Right lung (tissue), 10 donors: ENCODE data around the gene ZNF600. TPM values are rescaled to one million over a fixed set of nuclear protein-coding genes. Genes with fewer than 3 reads are reported as not detected.
"Not testable (repeated sequence)": the region's sequence is repeated elsewhere in the genome, so short reads cannot be mapped to it uniquely, and the experiment has no call there.

Source experiments
- DNase-seq, 2 donors: peaks; one replicate each; pipeline ENCODE4 v3.0.0-alpha.2; 2013
- long read RNA-seq, 8 donors: transcript quantifications; one replicate each; lab custom pipeline, GENCODE V29; 2026
- polyA plus RNA-seq, 5 donors: library from polyadenylated mRNA; unstranded; fragments of 120-200 nt; gene quantifications; one replicate each; pipeline versions ENCODE4 v1.2.1 to v1.2.3, GENCODE V29; 2013; ENCODE audit warnings: inconsistent platforms in 1 of 5, low replicate concordance in 1 of 5; ENCODE audit not compliant: insufficient read length in 5 of 5, insufficient read depth in 1 of 5

Gene ZNF600
- polyA plus RNA-seq: 10 to 100 TPM in 1 of 5 donors, 1 to 10 TPM in 4; 6.4 to 11.7 (median 7.7) TPM
- long read RNA-seq, donor 1: 0 reads
- long read RNA-seq, donor 2: 0 reads
- long read RNA-seq, donor 3, partial matches to known transcripts: 0 of 2 reads
- long read RNA-seq, donor 3, other reads (novel, unspliced or antisense): 0 of 2 reads
- long read RNA-seq, donor 4, partial matches to known transcripts: 0 of 1 reads
- long read RNA-seq, donor 4, other reads (novel, unspliced or antisense): 0 of 1 reads
- long read RNA-seq, donor 5, partial matches to known transcripts: 0 of 2 reads
- long read RNA-seq, donor 5, other reads (novel, unspliced or antisense): 0 of 2 reads
- long read RNA-seq, donor 6, partial matches to known transcripts: 0 of 2 reads
- long read RNA-seq, donor 6, other reads (novel, unspliced or antisense): 0 of 2 reads
- long read RNA-seq, donor 7: 0 reads
- long read RNA-seq, donor 8: 0 reads

- DNase-seq: peak; percentile 35 to 42
Measured at GRCh38 chr19:52786464-52787354, at the start of gene ZNF600. ZNF600 (minus strand) TSS chr19:52786791; CDS start chr19:52778888, 7,903 bp downstream.

- DNase-seq: not testable (repeated sequence)
Measured at GRCh38 chr19:52834289-52834688, 47.7 kb upstream of the ZNF600 start.

DNA sequence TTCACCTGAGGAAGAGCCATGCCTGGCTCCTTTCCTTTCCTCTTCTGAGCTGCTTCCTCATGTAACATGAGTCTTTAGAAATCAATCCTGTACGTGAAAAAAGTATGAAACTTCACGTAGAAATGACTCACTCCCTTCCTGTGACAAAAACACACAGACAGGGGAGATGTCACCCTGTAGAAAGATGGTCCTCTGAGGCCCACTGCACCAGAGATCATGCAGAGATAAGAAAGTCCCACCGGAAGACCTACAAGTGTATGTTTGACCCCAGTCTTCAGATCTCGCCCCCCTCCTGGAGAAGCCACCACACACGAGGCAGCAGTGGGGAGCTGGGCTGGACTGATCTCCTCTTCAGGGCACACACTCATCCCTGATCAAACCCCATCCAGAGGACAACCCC is 47.0 kb upstream of the ZNF600 start:
- not testable (repeated sequence) for DNase-seq

DNA sequence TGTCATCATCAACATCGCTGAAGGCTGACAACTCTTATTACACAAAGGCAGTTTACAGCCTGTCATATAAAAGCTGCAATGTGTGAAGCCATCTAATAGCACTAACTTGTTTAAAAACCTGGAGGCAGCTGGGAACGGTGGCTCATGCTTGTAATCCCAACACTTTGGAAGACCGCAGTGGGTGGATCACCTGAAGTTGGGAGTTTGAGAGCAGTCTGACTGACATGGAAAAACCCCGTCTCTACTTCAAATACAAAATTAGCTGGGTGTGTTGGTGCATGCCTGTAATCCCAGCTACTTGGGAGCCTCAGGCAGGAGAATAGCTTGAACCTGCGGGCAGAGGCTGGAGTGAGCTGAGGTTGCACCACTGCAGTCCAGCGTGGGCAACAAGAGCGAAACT is 43.3 kb upstream of the ZNF600 start:
- DNase-seq: not testable (repeated sequence)

DNA sequence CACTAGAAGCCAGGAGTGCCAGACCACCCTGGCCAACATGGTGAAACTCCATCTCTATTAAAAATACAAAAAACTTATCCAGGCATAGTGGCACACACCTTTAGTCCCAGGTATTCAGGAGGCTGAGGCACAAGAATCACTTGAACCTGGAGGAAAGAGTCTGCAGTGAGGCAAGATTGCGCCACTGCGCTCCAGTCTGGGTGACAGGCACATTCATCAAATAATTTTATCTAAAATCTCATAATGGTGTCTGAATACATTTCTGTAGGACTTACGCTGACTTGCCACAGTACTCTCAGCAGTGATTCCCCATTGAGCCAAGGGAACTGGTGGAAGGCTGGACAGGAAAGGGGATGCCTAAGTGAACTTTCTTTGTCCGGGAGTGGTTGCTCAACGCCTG is 39.2 kb upstream of the ZNF600 start:
- no peak for DNase-seq

DNA sequence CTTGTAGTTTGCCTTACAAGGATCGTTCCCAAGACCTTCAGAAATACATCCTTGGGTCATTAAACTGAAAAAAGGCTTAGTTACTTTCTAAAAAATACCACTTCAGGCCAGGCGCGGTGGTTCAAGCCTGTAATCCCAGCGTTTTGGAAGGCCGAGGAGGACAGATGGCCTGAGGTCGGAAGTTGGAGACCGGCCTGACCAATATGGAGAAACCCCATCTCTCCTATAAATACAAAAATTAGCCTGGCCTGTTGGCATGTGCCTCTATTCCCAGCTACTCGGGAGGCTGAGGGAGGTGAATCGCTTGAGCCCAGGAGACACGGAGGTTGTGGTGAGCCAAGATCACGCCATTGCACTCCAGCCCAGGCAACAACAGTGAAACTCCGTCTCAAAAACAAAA is 37.1 kb upstream of the ZNF600 start:
- DNase-seq: no peak

- peak; percentile 23 to 35 for DNase-seq
Measured at GRCh38 chr19:52821204-52821960, 34.8 kb upstream of the ZNF600 start, which contains the start of gene ZNF28. ZNF28 (minus strand) TSS chr19:52821633; CDS start chr19:52817958, 3,675 bp downstream.

DNA sequence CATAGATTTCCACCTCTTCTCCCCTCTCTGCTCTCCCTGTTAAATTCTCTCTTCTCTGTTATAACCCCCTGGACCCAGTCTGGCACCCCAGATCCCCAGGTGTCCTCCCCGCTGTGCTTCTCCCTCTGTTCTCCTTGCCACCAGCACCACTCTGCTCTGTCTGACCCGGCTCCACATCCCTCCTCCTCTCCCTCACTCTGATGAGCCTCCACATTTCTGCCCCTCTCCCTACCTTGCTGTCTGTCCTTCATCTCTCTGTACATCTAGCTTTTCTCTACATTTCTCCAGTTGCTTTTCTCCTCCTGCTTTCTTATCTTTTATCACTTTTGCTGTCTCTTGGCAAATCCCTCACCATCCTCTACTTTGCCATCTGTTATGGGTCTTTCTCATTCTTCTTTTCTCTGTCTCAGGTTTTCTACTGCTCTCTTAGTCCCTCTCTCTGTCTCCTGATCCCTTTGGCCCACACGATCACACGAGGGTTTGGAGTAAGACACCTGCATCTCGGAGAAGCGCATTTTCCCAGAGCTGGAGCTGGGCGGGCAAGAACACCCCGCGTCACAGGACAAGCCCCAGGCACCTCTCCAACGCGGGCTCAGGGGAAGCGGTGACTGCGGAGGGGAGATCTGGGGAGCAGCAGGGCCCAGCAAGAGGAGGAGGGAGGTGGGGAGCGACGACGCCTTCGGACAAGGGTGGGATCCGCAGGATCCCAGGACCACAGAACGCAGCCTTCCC is 34.0 kb upstream of the ZNF600 start:
- not testable (repeated sequence) for DNase-seq

- no peak for DNase-seq
Measured at GRCh38 chr19:52809801-52810200, 23.2 kb upstream of the ZNF600 start.

- DNase-seq: not testable (repeated sequence)
Measured at GRCh38 chr19:52799950-52800640, 13.5 kb upstream of the ZNF600 start.

DNA sequence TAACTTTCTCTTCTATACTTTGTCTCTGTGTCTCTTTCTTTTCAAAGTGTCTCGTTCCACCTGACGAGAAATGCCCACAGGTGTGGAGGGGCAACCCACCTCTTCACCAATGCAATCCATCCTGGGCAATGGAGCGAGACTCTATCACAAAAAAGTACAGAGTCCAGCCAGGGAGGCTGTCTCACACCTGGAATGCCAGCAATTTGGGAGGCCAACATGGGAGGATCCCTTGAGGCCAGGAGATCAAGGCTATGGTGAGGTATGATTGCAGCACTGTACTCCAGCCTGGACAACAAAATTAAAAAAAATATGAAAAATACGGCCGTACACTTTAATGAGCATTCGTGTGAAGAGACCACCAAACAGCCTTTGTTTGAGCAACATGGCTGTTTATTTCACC is 2.8 kb upstream of the ZNF600 start:
- no peak for DNase-seq

GRCh38 chr19:52786078-52786463 is 520 bp downstream of the ZNF600 start:
- DNase-seq: no peak

- no peak for DNase-seq
Measured at GRCh38 chr19:52785506-52785905, 1.1 kb downstream of the ZNF600 start.

GRCh38 chr19:52782864-52783263 is 3.7 kb downstream of the ZNF600 start:
- DNase-seq: not testable (repeated sequence)

DNA sequence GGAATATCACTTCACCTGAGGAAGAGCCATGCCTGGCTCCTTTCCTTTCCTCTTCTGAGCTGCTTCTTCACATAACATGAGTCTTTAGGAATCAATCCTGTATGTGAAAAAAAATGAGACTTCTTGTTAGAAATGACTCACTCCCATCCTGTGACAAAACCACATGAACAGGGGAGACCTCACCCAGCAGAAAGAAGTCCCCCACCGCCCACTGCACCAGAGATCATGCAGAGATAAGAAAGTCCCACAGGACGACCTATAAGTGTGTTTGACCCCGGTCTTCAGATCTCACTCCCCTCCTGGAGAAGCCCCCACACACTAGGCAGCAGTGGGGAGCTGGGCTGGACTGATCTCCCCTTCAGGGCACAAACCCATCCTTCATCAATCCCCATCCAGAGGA is 7.8 kb downstream of the ZNF600 start:
- no peak for DNase-seq

DNA sequence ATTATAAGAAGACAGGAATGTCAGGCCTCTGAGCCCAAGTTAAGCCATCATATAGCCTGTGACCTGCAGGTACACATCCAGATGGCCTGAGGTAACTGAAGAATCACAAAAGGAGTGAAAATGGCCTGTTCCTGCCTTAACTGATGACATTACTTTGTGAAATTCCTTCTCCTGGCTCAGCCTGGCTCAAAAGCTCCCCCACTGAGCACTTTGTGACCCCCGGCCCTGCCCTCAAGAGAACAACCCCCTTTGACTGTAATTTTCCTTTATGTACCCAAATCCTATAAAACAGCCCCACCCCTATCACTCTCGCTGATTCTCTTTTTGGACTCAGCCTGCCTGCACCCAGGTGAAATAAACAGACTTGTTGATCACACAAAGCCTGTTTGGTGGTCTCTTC is 30.1 kb downstream of the ZNF600 start:
- DNase-seq: not testable (repeated sequence)

DNA sequence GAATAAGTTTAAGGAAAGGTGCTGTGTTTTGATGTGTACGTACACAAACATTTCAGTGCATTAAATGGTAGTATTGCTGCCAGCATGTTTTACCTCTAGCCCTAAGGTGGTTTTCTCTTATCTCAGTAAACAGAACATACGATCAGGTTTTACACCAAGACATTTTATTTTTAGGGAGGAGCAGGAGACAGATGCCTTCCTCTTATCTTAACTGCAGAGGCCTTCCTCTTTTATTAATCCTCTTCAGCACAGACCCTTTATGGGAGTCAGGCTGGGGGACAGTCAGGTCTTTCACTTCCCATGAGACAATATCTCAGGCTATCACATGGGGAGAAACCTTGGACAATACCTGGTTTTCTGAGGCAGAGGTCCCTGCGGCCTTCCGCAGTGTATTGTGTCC is 36.8 kb downstream of the ZNF600 start:
- no peak for DNase-seq

DNA sequence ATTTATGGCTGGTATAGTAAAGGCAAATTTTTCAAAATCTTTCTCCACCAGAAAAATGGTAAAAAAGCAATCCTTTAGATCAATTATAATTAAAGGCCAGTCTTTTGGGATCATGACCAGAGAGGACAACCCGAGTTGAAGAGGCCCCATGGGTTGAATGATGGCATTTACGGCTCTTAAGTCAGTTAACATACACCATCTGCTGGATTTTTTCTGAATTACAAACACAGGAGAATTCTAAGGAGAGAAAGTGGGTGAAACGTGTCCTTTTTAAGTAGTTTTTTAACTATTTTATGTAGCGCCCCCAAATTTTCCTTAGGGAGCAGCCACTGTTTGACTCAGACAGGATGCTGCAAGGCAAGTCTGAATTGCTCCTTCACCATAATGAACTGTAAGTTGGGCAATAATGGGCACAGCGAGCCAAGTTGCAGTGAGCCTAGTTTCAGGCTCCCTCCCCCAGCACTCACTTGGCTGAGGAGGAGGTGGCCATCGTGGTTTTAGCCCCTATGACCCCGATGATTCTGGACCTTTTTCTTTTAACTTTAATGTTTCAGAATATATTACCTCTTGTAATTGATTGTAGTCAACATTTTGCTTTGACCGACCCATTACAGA is 38.1 kb downstream of the ZNF600 start:
- DNase-seq: peak; percentile 19 to 30

DNA sequence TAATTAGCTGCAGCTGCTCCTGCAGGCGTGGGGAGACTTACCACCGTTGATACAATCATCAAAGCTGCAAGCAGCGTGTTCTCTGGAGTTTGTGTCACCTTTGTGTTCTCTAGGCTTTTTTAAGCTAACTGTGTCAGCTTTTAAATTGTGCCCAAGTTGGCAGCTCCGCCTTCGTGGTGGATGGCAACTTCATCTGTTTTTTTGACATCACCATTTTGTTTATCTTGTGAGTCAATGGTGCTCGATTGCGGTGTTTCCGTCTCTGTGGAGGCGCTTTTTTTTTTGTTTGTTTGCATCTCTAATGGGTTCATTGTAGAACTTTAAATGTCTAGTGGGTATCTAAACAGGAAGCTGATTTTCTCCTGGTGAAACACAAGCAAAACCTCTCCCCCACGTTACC is 40.7 kb downstream of the ZNF600 start:
- not testable (repeated sequence) for DNase-seq

- no peak for DNase-seq
Measured at GRCh38 chr19:52743091-52743490, 43.5 kb downstream of the ZNF600 start.
